Spleen (tissue), 7 donors: ENCODE measurements around the gene YTHDF1.

Experiments used
- CTCF ChIP-seq, 11 experiments: fragments of 200-600 bp in 7 of 11; fragments of 450-650 bp in 4 of 11; sonication (generic) in 4 of 11; IDR thresholded peaks in 8 of 11; conservative IDR thresholded peaks in 3 of 11; 1 replicate in 7 of 11; 2 replicates in 4 of 11; pipeline versions ENCODE4 v1.4.0 to v1.8.0; 2016 to 2021; ENCODE audit warnings: antibody characterized with exemption in 11 of 11, inconsistent platforms in 4 of 11, mild to moderate bottlenecking in 1 of 11
- POLR2A ChIP-seq, 3 donors: fragments of 450-650 bp; IDR thresholded peaks; one replicate each; pipeline ENCODE4 v1.5.1; 2017; ENCODE audit warnings: antibody characterized with exemption in 3 of 3, mild to moderate bottlenecking in 1 of 3
- donor health status: DM: no; HTN: no; CAD: no; lungs with moderate emphysema.
- donor health status: DM: no; HTN: no; CAD: no.
- donor health status: DM: no; HTN: no; CAD: no.

DNA sequence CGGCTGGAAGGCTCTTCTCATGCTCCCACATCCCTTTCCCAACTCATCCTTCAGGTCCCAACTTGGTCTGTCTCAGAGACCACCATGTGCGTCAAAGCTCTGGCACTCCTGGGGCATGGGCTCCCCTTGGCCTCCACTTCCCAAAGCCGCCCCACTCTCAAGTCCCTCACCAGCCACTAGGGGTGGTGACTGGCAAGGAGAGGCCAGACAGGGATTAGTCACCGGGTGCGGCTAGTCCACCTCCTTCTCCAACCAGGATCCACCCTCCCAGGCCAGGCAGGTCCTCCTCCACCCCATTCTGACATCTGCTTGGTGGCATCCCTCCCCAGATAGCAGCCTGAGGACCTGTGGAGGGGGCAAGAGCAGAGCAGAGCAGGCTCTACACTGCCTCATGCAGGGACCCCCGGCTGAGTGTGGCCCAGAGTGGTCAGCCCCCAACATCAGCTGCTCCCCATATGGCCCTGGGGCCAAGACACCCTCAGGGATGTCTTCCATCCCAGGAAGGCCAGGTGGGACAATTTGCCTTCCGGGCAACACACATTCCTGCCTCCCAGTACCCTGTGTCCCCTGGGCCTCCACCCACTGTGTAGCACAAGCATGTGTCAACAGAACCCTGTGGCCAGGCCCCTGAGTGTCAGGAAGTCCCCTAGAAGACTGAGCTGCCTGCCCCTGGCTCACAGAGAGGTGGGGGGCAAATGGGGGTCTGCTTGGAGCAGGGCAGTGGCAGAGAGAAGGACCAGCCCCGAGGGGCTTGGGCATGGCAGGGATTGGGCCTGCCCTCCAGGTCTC is 29.2 kb downstream of the YTHDF1 start:
- TF ChIP-seq CTCF (IDR thresholded peaks at IDR 0.05 in 8 of 11, conservative IDR thresholded peaks at IDR 0.05 in 3 of 11): no peak
- no peak for TF ChIP-seq POLR2A (IDR thresholded peaks at IDR 0.05)
